ENCODE measurements around the gene MINAR2. TPM values are rescaled to one million over a fixed set of nuclear protein-coding genes. Genes with fewer than 3 reads are reported as not detected.

Gene MINAR2
- total RNA-seq, 1 donor from 2014 or later: not detected

- TF ChIP-seq EZH2phosphoT487 (IDR thresholded peaks at IDR 0.05) (no peak), EZH2 (IDR thresholded peaks at IDR 0.05) (no peak), CTCF (IDR thresholded peaks at IDR 0.05) (no peak)
- Histone ChIP-seq H3F3A (ENCODE audit: low read depth) (peaks cover 16% of the 10 kb centered on the region), H3K36me3 (no peaks in the 10 kb centered on the region), H3K9ac (no peak overlapping the region), H4K20me1 (ENCODE audit: low read depth) (no peaks in the 10 kb centered on the region), H3K9me3 (ENCODE audit: low read depth) (no peaks in the 10 kb centered on the region), H3K4me1 (peaks cover 23% of the 10 kb centered on the region), H3K27me3 (no peaks in the 10 kb centered on the region), H3K79me2 (ENCODE audit: low read depth) (no peaks in the 10 kb centered on the region), H3K4me3 (no peak overlapping the region), H2AFZ (replicated peaks) (peak overlapping the region; percentile 41), H3K27ac (peak overlapping the region; percentile 47), H3K4me2 (peak overlapping the region; percentile 30)
- DNase-seq (ENCODE audit: low spot score): no peak
- H3K4me3 Mint-ChIP-seq: no peak overlapping the region
- no peak overlapping the region for H3K27ac Mint-ChIP-seq
- peaks cover 15% of the 10 kb centered on the region for H3K4me1 Mint-ChIP-seq
- H3K9me3 Mint-ChIP-seq: no peaks in the 10 kb centered on the region
- H3K27me3 Mint-ChIP-seq (ENCODE audit: insufficient read depth, low read depth): no peaks in the 10 kb centered on the region
- H3K36me3 Mint-ChIP-seq: no peaks in the 10 kb centered on the region
These were observed 1.3 kb downstream of the MINAR2 start for GRCh38 chr5:129748913-129749880.

GRCh38 chr5:129760636-129761325 lies 12.9 kb downstream of the MINAR2 start:
- Mint-ChIP-seq H3K9me3 (peaks cover 3% of the 10 kb centered on the region), H3K27me3 (ENCODE audit: insufficient read depth, low read depth) (no peaks in the 10 kb centered on the region), H3K36me3 (no peaks in the 10 kb centered on the region), H3K4me3 (no peak overlapping the region), H3K4me1 (peaks cover 20% of the 10 kb centered on the region), H3K27ac (no peak overlapping the region)
- Histone ChIP-seq H3K27me3 (no peaks in the 10 kb centered on the region), H3F3A (ENCODE audit: low read depth) (no peaks in the 10 kb centered on the region), H2AFZ (replicated peaks) (peak overlapping the region; percentile 76), H3K27ac (no peak overlapping the region), H4K20me1 (ENCODE audit: low read depth) (no peaks in the 10 kb centered on the region), H3K9me3 (ENCODE audit: low read depth) (no peaks in the 10 kb centered on the region), H3K4me2 (no peak overlapping the region), H3K4me1 (peaks cover 7% of the 10 kb centered on the region), H3K79me2 (ENCODE audit: low read depth) (no peaks in the 10 kb centered on the region), H3K4me3 (no peak overlapping the region), H3K9ac (no peak overlapping the region), H3K36me3 (no peaks in the 10 kb centered on the region)
- TF ChIP-seq EZH2 (IDR thresholded peaks at IDR 0.05) (no peak), EZH2phosphoT487 (IDR thresholded peaks at IDR 0.05) (no peak), CTCF (IDR thresholded peaks at IDR 0.05) (no peak)
- DNase-seq (ENCODE audit: low spot score): no peak

GRCh38 chr5:129763651-129764050 lies 15.8 kb downstream of the MINAR2 start:
- peaks cover 26% of the 10 kb centered on the region for H3K4me1 Mint-ChIP-seq
- no peak overlapping the region for H3K27ac Mint-ChIP-seq
- Histone ChIP-seq H3K4me3 (no peak overlapping the region), H3K27ac (no peak overlapping the region), H3F3A (ENCODE audit: low read depth) (no peaks in the 10 kb centered on the region), H3K79me2 (ENCODE audit: low read depth) (no peaks in the 10 kb centered on the region), H3K4me1 (peaks cover 7% of the 10 kb centered on the region), H3K9ac (no peak overlapping the region), H3K36me3 (no peaks in the 10 kb centered on the region), H3K27me3 (no peaks in the 10 kb centered on the region), H4K20me1 (ENCODE audit: low read depth) (no peaks in the 10 kb centered on the region), H3K4me2 (no peak overlapping the region), H3K9me3 (ENCODE audit: low read depth) (no peaks in the 10 kb centered on the region), H2AFZ (replicated peaks) (no peak overlapping the region)
- TF ChIP-seq EZH2 (IDR thresholded peaks at IDR 0.05): no peak
- no peaks in the 10 kb centered on the region for H3K36me3 Mint-ChIP-seq
- DNase-seq (ENCODE audit: low spot score): no peak
- no peaks in the 10 kb centered on the region for H3K27me3 Mint-ChIP-seq (ENCODE audit: insufficient read depth, low read depth)
- no peak overlapping the region for H3K4me3 Mint-ChIP-seq
- no peaks in the 10 kb centered on the region for H3K9me3 Mint-ChIP-seq
